Measurements from ENCODE around the gene SCP2.

SCP2 gene

GRCh38 chr1:52913537-52913936, 13.5 kb upstream of the SCP2 start:
- H3K36me3 ChIP-seq (ENCODE audit: control insufficient read depth, insufficient read depth, low read length) = no peaks in the 10 kb centered on the region
- DNase-seq (ENCODE audit: extremely low read depth, insufficient read length) = no peak
- no peak overlapping the region for H3K4me3 ChIP-seq (replicated peaks; ENCODE audit: low read depth, low read length)
- TF ChIP-seq CTCF (IDR thresholded peaks at IDR 0.05; ENCODE audit: insufficient read depth, low read length, poor library complexity, severe bottlenecking) = no peak
- no peaks in the 10 kb centered on the region for H3K27me3 ChIP-seq (replicated peaks; ENCODE audit: control insufficient read depth, insufficient read depth, low read length)

DNA sequence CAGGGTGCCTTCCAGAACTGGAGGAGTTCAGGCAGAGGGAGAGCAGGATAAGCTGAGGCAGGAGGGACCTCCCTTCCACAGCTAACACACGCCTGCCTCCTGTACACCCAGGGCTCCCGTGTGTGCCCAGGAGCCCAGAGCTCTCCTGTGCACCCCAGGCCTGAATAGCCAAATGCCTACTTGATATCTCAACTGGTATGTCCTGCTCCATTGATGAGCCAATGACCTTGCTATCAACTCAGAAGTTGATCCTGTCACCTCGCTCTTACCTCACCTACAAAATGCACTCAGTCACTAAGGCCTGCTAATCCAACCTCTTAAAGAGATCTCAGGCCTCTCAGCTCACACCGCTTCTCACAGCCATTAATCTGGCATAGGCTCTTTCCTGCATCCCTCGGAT, 12.6 kb upstream of the SCP2 start:
- no peak overlapping the region for H3K4me3 ChIP-seq (replicated peaks; ENCODE audit: low read depth, low read length)
- H3K27me3 ChIP-seq (replicated peaks; ENCODE audit: control insufficient read depth, insufficient read depth, low read length) = no peaks in the 10 kb centered on the region
- no peaks in the 10 kb centered on the region for H3K36me3 ChIP-seq (ENCODE audit: control insufficient read depth, insufficient read depth, low read length)
- DNase-seq (ENCODE audit: extremely low read depth, insufficient read length) = no peak
- TF ChIP-seq CTCF (IDR thresholded peaks at IDR 0.05; ENCODE audit: insufficient read depth, low read length, poor library complexity, severe bottlenecking) = no peak

DNA sequence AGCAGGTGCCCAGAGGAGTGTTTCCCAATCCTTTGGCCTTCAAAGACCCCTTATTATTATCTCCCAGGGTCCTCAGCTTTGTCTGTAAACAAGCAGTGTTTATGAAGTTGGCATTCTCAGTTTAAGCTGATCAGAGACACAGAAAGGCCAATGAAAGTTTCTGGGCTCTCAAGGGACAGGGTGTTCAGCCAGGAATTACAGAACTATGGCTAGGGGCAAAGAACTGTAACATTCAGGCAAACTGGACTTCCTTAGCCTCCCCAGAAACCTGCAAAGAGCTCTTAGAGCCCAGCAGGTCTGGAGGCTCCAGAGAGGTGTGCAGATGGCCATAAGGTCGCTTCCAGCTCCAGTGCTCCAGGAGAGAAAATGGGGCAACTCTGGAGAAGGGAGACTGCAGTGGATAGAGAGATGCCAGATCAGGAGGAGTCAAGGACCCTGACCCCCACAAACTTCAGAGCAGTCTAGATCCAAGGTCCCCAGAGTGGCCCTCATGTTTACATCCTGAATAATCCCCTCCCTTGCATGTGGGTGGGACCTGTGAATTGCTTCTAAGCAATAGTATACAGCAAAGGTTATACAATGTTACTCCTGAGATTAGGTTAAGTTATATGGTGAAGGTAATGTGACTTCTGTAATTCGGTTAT, 11.7 kb upstream of the SCP2 start:
- H3K27me3 ChIP-seq (replicated peaks; ENCODE audit: control insufficient read depth, insufficient read depth, low read length) = no peaks in the 10 kb centered on the region
- no peaks in the 10 kb centered on the region for H3K36me3 ChIP-seq (ENCODE audit: control insufficient read depth, insufficient read depth, low read length)
- no peak for TF ChIP-seq CTCF (IDR thresholded peaks at IDR 0.05; ENCODE audit: insufficient read depth, low read length, poor library complexity, severe bottlenecking)
- no peak overlapping the region for H3K4me3 ChIP-seq (replicated peaks; ENCODE audit: low read depth, low read length)
- DNase-seq (ENCODE audit: extremely low read depth, insufficient read length) = no peak

DNA sequence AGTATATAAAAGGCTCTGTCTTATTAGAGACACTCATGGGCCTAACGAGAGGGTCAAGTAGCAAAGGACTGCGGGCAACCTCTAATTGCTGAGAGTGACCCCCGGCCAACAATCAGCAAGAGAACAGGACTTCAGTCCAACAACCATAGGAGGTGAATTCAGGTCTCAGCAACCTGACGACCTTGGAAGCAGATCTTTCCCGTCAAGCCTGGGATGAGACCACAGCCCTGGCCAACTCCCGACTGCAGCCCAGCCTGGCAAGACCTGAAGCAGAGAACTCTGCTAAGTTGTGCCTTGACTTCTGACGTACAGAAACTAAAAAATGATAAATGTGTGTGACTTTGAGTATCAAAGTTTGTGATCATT, 11.2 kb upstream of the SCP2 start:
- TF ChIP-seq CTCF (IDR thresholded peaks at IDR 0.05; ENCODE audit: insufficient read depth, low read length, poor library complexity, severe bottlenecking) = no peak
- no peak overlapping the region for H3K4me3 ChIP-seq (replicated peaks; ENCODE audit: low read depth, low read length)

GRCh38 chr1:52916241-52916975, 10.7 kb upstream of the SCP2 start:
- Histone ChIP-seq H3K27me3 (replicated peaks; ENCODE audit: control insufficient read depth, insufficient read depth, low read length) (no peaks in the 10 kb centered on the region), H3K36me3 (ENCODE audit: control insufficient read depth, insufficient read depth, low read length) (no peaks in the 10 kb centered on the region), H3K4me3 (replicated peaks; ENCODE audit: low read depth, low read length) (no peak overlapping the region)
- TF ChIP-seq CTCF (IDR thresholded peaks at IDR 0.05; ENCODE audit: insufficient read depth, low read length, poor library complexity, severe bottlenecking) = no peak
- DNase-seq (ENCODE audit: extremely low read depth, insufficient read length) = no peak

More for the DNA sequence above, 11.2 kb upstream of the SCP2 start:
- no peak for DNase-seq (ENCODE audit: extremely low read depth, insufficient read length)
- Histone ChIP-seq H3K36me3 (ENCODE audit: control insufficient read depth, insufficient read depth, low read length) (no peaks in the 10 kb centered on the region), H3K27me3 (replicated peaks; ENCODE audit: control insufficient read depth, insufficient read depth, low read length) (no peaks in the 10 kb centered on the region)
